Umbilical cord (tissue), 2 donors: ENCODE measurements around the gene DLX4. TPM values are rescaled to one million over a fixed set of nuclear protein-coding genes. Genes with fewer than 3 reads are reported as not detected.

Experiments
- DNase-seq: peaks from one replicate; pipeline ENCODE4 v3.0.0-alpha.2; 2015; ENCODE audit warnings: low spot score
- total RNA-seq: library from RNA; depleted of rRNA; stranded (reverse); fragments of >200 nt; gene quantifications from one replicate; pipeline ENCODE4 v1.2.3, GENCODE V29; 2014; ENCODE audit warnings: low replicate concordance; ENCODE audit not compliant: insufficient read depth

Gene DLX4
- total RNA-seq, 1 donor from 2014 or later, result 1.7 TPM

DNA sequence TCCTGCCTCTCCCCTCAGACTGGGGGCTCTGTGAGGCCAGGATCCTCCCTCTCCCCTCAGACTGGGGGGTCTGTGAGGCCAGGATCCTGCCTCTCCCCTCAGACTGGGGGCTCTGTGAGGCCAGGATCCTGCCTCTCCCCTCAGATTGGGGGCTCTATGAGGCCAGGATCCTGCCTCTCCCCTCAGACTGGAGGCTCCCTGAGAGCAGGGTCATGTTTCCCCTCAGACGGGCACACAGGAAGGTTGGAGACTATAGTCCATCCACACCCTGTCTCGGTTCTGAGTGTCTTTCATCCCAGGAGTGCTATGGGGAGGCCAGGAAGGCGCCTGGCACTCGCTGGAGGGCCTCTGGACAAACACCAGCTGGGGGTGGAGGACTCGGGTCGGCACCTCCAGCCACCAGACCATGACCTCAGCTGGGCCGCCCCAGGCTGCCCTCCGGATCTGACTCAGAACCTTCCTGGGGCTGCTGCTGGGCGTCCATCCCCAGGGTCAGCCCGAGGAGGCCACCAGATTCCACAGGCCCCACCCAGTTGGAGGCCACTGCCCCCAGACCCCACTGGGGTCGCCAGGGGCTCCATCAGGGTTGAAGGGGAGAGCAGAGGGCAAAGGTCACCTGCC, 21.9 kb upstream of the DLX4 start:
- no peak for DNase-seq

- no peak for DNase-seq
These were observed 19.4 kb upstream of the DLX4 start for GRCh38 chr17:49949634-49950033.

DNA sequence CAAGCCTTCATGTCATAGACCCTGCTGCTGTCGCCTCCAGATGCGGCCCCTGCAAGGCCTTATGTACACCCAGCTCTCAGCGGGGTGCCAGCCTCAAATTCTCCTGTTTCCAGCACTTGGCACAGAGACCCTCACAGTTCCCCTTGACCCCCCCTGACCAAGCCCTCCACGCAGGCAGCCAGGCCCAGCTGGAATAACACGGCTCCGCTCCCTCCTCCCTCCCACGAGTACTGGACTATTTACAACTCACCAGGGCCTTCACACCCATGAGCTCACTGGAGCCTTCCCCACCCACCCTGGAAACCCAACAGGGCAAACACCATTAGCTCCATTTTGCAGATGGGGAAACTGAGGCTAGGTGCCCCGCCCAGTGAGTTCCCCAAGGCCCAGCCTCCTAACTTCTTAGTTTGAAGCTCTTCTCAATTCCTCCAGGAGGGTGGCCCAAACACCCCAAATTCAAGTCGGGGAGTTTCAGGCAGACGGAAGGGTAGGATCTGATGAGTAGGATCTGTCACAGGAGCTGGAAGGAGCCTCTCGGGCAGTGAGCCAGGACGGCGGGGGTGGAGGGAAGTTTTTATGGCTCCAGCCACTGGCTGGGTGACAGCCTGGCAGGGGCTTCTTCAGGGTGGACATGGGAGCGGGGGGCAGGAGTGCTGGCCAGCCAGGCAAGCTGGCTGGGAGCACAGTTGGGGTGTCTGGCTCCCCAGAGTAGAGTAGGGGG, 17.5 kb upstream of the DLX4 start:
- no peak for DNase-seq

GRCh38 chr17:49952209-49952911, 16.6 kb upstream of the DLX4 start:
- DNase-seq, result peak; percentile 67

- peak; percentile 31 for DNase-seq
These were observed 16.0 kb upstream of the DLX4 start for GRCh38 chr17:49952912-49953497.

GRCh38 chr17:49955157-49955556, 13.8 kb upstream of the DLX4 start:
- DNase-seq, result no peak

DNA sequence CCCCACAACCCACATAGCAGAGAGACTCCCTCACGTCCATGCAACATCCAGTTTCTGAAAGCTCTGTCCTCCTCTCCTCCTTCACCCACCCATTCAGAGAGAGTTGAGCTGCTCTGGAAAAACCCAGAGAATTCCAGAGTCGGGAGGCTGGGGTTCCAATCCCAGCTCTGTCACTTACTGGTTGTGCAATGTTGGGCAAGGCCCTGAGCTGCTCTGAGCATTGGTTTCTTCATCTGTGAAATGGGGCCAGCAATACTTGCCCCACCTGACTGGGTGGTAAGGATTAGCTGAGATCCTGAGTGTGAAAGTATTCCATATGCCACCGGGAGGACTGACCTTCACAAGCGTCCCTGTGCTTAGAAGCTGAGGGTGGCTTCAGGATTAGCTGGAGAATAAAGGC, 12.2 kb upstream of the DLX4 start:
- DNase-seq, result no peak

- DNase-seq, result no peak
These were observed 11.6 kb upstream of the DLX4 start for GRCh38 chr17:49957350-49957749.

DNA sequence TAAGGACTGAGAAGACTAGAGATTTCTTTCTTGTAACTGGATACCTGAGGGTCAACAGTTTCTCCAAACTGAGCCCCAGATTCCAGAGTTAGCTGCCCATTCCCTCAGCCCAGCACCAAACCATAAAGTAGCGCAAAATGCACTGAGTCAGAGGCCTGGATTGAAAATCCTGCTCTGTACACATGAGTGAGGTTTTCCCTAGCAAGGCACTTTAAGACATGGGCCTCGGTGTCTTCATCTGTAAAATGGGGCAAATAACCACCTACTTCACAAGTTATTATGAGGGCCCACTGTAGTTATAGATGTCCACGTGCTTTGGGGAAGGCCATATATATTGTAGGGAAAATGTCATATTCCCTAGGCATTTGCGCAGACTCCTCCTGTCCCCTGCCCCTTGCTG, 10.3 kb upstream of the DLX4 start:
- DNase-seq, result no peak

DNA sequence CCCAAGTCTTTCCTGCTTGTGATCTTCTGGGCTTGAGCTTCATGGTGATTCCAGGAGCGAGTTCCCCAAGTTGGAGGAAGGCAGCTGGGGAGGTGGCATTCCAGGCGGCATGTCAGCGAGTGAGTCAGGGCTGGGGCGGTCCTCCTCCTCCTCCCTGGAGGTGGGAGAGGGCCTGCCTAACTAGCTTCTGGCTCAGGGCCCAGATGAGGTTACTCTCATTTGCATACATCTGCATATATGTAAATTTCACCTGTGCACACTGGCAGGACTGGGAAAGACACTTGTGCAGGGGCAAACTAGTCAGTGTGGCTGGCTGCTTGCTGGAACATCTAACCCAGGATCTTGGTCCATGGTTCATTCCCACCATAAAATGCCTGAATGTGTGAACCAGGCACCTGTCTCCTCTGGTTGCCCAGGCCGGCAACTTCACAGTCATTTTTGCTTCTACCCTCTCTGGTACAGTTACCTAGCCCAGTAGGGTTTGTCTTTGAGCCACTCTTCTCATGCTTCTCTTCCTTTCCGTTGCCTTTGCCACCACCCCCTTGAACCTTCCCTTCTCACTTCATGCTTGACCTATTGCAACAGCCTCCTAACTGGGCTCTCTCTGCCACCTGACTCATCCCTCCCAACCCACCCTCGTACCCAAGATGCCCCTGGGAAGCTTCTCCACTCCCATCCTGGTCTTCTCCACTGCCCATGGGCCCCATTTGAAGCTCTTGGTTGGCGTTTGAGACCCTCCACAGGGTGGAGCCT, 9.6 kb upstream of the DLX4 start:
- DNase-seq, result no peak

GRCh38 chr17:49962599-49963308, 6.2 kb upstream of the DLX4 start:
- no peak for DNase-seq

DNA sequence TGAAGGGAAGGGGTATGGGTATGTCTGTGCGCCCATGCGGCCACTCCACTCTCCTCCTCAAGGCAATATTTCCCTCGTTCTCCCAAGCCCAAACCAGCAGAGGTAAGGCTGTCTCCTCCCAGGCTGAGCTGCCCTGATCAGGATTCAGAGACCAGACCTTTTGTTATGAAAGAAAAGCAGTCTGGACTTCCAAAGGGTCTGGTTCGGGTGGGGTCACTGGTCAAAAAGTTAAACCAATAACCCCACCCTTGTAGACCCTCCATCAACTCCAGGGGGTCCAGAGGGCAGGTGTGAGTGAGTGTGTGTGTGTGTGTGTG, 5.7 kb upstream of the DLX4 start:
- DNase-seq, result no peak

- no peak for DNase-seq
These were observed 5.2 kb upstream of the DLX4 start for GRCh38 chr17:49963626-49964302.

DNA sequence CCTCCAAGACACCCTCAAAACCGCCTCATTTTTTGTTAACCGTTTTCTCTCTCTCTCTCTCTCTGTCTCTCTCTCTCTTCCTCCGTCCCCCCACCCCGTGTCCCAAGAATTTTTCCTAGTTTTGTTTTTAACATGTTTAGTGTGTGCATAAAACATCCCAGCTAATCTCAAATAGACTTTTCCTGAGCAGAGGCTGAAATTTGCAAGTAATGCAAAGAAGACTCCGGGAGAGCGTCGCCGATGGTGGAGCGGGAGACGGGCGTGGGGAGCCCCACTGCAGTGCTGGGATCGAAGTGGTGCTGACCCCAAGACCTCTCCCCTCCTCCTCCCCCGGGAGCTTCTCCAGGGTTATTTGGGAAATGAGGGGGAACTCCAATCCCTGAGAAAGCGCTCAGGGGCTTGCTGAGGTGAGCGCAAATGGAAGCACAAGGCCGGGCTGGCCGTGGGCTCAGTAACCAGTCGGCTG, 4.7 kb upstream of the DLX4 start:
- no peak for DNase-seq

DNA sequence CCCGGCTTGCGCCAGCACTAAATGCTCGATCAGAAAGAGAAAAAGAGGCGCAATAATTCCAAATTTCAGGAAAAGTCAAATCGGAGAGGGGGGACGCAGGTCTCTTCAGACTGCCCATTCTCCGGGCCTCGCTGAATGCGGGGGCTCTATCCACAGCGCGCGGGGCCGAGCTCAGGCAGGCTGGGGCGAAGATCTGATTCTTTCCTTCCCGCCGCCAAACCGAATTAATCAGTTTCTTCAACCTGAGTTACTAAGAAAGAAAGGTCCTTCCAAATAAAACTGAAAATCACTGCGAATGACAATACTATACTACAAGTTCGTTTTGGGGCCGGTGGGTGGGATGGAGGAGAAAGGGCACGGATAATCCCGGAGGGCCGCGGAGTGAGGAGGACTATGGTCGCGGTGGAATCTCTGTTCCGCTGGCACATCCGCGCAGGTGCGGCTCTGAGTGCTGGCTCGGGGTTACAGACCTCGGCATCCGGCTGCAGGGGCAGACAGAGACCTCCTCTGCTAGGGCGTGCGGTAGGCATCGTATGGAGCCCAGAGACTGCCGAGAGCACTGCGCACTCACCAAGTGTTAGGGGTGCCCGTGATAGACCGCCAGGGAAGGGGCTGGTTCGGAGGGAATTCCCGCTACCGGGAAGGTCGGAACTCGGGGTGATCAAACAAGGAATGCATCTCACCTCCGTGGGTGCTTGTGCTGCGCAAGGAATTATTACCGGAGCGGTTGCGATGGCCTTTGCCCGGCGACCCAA, 4.0 kb upstream of the DLX4 start:
- DNase-seq, result no peak

DNA sequence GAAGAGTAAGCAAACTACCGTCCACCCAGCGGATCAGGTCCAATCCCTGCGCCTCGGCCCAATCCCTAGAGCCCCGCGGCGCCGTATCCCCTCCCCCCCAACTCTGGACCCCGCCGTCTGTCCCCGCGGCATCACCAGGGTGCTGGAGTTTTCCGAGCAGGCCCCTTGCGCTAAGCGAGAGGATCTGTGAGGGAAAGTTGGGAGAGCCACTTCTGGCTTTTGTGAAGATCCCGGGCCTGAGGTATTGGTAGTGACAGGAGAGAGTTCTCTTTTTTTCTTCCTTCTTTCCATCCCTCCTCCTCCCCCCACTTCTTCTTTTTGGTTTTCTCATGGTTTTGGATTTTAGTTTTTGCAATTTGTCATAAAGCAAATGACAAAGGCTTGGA, 3.5 kb upstream of the DLX4 start:
- DNase-seq, result no peak

DNA sequence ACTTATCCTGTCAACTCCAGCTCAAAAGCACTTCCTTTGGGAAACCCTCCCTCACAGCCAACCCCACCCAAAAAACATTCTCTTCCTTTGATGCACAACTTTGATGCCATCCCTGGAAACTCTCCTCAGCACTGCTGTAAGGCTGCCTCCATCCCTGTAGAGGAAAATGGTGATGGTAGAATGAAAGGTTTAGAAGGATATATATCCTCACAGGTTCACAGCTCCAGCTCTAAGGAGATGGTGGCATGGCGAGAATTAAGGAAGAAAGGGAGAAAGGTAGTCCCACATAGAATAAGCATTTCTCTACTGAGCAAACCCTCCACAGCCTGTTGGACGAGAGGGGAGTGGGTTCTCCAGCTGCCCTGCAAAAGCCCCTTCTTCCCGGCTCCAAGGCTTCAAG, 2.2 kb upstream of the DLX4 start:
- no peak for DNase-seq

GRCh38 chr17:49967205-49967604, 1.8 kb upstream of the DLX4 start:
- no peak for DNase-seq

DNA sequence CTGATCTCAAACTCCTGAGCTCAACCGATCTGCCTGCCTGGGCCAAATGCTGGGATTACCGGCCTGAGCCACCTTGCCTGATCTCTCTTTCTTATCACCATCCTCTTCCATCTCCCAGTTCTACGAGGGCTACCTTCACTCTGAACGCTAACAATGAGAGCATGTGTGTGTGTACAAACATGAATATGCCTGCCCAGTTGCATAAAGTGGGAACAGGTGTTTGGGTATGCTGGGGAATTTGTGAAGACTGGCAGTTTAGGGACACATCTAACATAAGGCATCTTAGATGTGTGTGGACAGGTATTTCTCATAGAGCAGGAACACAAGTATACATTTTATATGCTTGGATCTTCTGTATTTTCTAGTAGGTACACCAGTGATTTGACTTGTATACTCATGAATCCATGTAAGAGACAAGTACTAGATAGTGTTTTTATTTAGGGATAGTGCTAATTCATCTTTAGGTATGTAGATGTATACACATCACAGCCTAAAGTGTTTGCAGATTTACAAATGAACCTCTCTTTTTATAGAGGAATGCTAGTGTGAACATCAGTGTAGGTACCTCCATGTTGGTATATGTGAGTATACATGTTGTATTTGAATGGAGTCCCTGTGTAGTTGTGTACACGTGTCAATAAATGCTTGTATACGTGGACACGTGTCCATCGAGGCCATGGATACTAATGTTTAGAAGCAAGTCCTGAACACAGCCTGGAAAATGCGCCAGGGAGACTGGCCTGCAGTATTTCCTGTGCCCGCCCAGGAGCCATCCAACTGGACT, 1.2 kb upstream of the DLX4 start:
- DNase-seq, result no peak
